Hypothalamus (tissue), 51 donors: ENCODE results near the gene CAMK1.

Experiments
- DNase-seq, 51 donors: peaks; one replicate each; lab custom pipeline; 2025; lab: John Stamatoyannopoulos, UW

CAMK1 gene

GRCh38 chr3:9769426-9770275 lies at the start of gene CAMK1:
TSS of gene CAMK1 (minus strand) at chr3:9769947. CDS start at chr3:9767749, 2,198 bp downstream.
- peak in 48 of 51 donors; percentile 15 to 85 (median 62) for DNase-seq

DNA sequence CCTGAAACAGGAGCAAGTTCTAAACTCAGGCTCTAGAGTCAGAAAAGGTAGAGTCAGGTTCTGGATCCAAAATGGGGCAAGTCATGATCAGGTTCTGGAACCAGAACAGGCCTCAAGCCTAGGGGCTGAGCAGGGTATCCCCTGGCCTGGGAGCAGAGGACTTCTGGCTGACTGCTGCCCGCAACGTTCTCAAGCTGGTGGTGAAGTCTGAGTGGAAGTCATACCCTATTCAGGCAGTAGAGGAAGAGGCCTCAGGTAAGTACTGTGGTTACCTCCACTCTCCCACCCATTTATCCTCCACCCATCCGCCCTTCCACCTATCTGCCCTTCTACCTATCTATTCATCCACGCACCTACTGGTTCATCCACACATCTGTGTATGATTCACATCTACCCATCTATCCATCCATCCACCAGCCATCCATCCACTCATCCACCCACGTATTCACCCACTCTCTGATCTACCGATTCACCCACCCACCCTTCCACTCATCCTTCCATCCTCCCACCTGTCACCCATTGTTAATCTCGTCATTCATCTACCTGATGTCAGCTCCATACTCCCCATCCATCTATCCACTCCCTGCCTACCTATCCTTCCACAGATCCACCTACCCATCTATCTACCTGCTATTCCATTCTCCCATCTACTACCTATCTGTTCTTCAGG lies 49.1 kb upstream of the CAMK1 start:
- no peak for DNase-seq

DNA sequence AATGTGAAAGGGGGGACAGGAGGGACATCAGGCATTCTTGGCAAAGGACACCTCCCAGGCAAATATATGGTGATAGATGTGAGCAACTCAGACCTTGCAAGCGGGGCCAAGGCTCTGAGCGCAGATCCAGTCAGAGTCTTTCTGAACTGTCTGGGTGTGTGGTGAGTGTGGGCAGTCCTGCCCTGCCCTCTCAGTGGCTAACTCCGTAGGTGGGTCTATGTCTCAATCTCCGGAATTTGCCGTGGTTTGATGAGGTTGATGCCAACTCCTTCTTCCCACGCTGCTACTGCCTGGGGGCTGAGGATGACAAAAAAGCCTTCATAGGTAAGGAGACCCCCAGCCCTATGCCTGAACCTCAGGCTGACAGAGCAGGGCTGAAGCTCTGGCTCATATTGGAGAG lies 47.7 kb upstream of the CAMK1 start:
- DNase-seq: no peak

DNA sequence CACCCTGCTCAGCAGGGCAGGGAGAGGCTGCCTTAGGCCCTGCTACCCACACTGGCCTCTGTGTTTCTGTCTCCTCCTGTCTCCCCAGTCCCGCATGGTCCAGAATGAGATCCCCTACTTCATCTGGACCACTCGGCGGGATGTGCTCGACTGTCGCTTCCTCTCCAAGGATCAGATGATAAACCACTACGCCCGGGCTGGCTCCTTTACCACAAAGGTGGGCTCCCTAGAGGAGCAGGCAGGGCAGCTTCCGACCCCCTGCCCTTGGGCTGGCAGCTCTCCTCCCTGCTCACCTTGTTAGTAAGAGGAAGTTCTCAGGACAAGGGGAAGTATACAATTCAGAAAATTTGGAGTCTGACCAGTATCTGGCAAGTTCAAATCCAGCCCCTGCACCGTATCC lies 46.2 kb upstream of the CAMK1 start:
- no peak for DNase-seq

GRCh38 chr3:9812870-9813483 lies 43.2 kb upstream of the CAMK1 start:
- no peak for DNase-seq

GRCh38 chr3:9810846-9811245 lies 41.1 kb upstream of the CAMK1 start:
- peak in 3 of 51 donors; percentile 8 to 15 (median 12) for DNase-seq

DNA sequence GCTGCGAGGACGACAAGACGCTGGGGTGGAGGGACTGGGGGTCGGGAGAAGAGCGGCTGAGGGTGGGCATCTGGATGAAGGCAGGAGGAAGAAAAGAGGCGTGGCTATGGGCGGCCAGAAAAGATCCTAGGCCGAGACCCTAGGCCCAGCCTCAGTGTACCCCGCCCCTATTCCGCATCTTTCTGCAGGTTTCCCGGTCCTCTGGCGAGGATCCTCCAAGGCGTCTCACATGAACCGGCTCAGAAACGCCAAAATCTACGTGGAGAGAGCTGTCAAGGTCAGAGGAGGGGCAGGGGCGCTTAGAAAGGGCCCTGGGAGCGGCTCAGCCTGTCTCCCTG lies 40.7 kb upstream of the CAMK1 start:
- DNase-seq: peak in 2 of 51 donors; percentile 39 to 57

- peak in 48 of 51 donors; percentile 14 to 84 (median 55) for DNase-seq
These were observed 40.1 kb upstream of the CAMK1 start, which contains the start of gene TTLL3 for GRCh38 chr3:9809615-9810432. TSS of gene TTLL3 (plus strand) at chr3:9810262. CDS start at chr3:9810662, 400 bp downstream.

GRCh38 chr3:9809239-9809614 lies 39.5 kb upstream of the CAMK1 start:
- no peak for DNase-seq

- no peak for DNase-seq
These were observed 38.7 kb upstream of the CAMK1 start for GRCh38 chr3:9808345-9809037.

GRCh38 chr3:9807981-9808344 lies 38.2 kb upstream of the CAMK1 start:
- DNase-seq: no peak

DNA sequence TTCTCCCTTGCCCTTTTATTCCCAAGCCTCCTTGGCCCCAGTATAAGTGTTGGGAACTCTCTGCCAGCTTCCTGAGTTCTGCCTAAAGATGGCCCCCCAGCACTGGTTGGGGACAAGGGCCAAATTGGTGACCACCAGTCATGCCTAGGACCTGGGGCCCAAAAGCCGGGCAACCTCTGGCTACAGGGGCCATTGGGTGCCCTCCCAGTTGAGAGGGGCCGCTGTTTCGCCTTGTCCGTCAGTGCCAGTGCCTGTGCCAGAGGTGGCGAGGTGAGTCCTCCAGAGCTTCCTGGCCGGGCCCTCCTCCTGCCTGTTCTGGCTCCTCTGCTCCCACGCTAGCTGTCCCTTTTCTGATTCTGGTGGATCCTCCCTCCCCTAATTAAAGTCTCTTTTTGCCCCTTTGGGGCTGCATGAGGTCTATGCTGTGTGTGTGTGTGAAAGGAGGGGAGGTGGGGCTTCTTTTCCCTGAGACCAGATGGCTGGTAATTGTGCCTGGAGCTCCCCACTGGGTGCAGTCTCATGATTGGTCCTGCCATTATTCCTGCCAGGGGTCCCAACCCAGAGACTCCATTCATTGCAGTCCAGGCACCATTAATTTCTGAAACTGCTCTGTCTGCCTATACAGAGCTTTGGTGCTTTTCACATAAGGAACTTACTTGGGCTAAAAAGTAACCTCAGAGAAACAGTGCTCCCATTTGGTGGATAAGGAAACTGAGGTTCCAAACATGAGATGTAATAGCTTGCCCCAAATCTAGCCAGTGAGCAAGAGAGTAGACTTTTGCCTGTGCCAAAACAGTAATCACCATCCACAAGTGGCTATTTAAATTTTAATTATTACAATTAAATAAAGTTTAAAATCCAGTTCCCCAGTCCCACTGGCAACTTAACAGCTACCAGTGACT lies 37.2 kb upstream of the CAMK1 start:
- no peak for DNase-seq

- no peak for DNase-seq
These were observed 36.4 kb upstream of the CAMK1 start for GRCh38 chr3:9806137-9806536.

GRCh38 chr3:9804996-9805395 lies 35.2 kb upstream of the CAMK1 start:
- DNase-seq: no peak

GRCh38 chr3:9803494-9803893 lies 33.7 kb upstream of the CAMK1 start:
- DNase-seq: peak in 1 of 51 donors; percentile 58

GRCh38 chr3:9800529-9800928 lies 30.8 kb upstream of the CAMK1 start:
- DNase-seq: no peak

- DNase-seq: no peak
These were observed 27.6 kb upstream of the CAMK1 start for GRCh38 chr3:9797196-9797945.

- DNase-seq: no peak
These were observed 25.5 kb upstream of the CAMK1 start for GRCh38 chr3:9795207-9795606.
